GM12878 (cell line): ENCODE data around the gene F10. TPM values are rescaled to one million over a fixed set of nuclear protein-coding genes. Genes with fewer than 3 reads are reported as not detected.

Source experiments
- ATAC-seq: fragments of 200-7000 bp; cut with Tn5 transposase; 3 replicates; pipeline ENCODE4 v1.9.1; 2020; ENCODE audit warnings: mild to moderate bottlenecking, moderate library complexity
- BruUV-seq: library from RNA; stranded (reverse); fragments of 400-500 nt; replicated peaks from 2 replicates; lab custom pipeline; 2021; lab: Mats Ljungman, UMichigan
- CTCF ChIA-PET: fragments of 300-600 bp; sonication (Branson Sonifier 250); formaldehyde crosslinking; extraction: SDS; loops from one replicate; lab custom pipeline; 2021; ENCODE audit warnings: inconsistent platforms; lab: Yijun Ruan, JAX
- POLR2A ChIA-PET: fragments of 350-600 bp; formaldehyde crosslinking; extraction: SDS; loops from one replicate; lab custom pipeline; 2021; ENCODE audit warnings: inconsistent platforms; lab: Charles Lee
- RAD21 ChIA-PET: fragments of 300-600 bp; sonication (Branson Sonifier 250); formaldehyde crosslinking; loops from one replicate; lab custom pipeline; 2023; ENCODE audit warnings: antibody characterized with exemption; ENCODE audit not compliant: unreplicated experiment; lab: Charles Lee
- SMC1A ChIA-PET: fragments of 300-600 bp; sonication (Branson Sonifier 250); formaldehyde crosslinking; loops from one replicate; lab custom pipeline; 2023; ENCODE audit not compliant: unreplicated experiment, uncharacterized antibody; lab: Charles Lee
- DNase-seq: peaks from one replicate; pipeline ENCODE4 v3.0.0-alpha.2; 2011; ENCODE audit warnings: low read depth, low spot score
- FAIRE-seq: peaks from 3 replicates; lab custom pipeline; 2011; peaks lifted over from hg19 to GRCh38; lab: Jason Lieb, UNC
- H2AFZ ChIP-seq: 2 replicates; pipeline ENCODE4 v1.6.0; 2011; ENCODE audit warnings: low read depth, low read length, control low read depth; ENCODE audit not compliant: control insufficient read depth
- H3K27ac ChIP-seq: 2 replicates; pipeline ENCODE4 v1.5.1; 2011; ENCODE audit warnings: control low read depth; ENCODE audit not compliant: control insufficient read depth, insufficient read depth
- H3K27me3 ChIP-seq, 2 experiments: replicated peaks in 1 of 2; 2 replicates each; pipeline versions ENCODE4 v1.6.0 to v1.6.1; 2011; ENCODE audit warnings: low read length in 1 of 2; ENCODE audit not compliant: control insufficient read depth in 2 of 2, insufficient read depth in 2 of 2
- H3K36me3 ChIP-seq, 2 experiments: 2 replicates each; pipeline ENCODE4 v1.5.1; 2011; ENCODE audit warnings: low read length in 1 of 2; ENCODE audit not compliant: control insufficient read depth in 2 of 2, insufficient read depth in 2 of 2
- H3K4me1 ChIP-seq: 2 replicates; pipeline ENCODE4 v1.6.1; 2011; ENCODE audit warnings: mild to moderate bottlenecking, low read length, moderate library complexity, mixed read lengths; ENCODE audit not compliant: control insufficient read depth, insufficient read depth
- H3K4me2 ChIP-seq: 2 replicates; pipeline ENCODE4 v1.6.0; 2011; ENCODE audit warnings: control low read depth; ENCODE audit not compliant: control insufficient read depth, insufficient read depth
- H3K4me3 ChIP-seq: fragments of 200-600 bp; sonication (generic); 2 replicates; pipeline ENCODE4 v1.5.1; 2016
- H3K79me2 ChIP-seq: 2 replicates; pipeline ENCODE4 v1.6.0; 2011; ENCODE audit warnings: low read length; ENCODE audit not compliant: control insufficient read depth, insufficient read depth
- H3K9ac ChIP-seq: 2 replicates; pipeline ENCODE4 v1.8.0; 2011; ENCODE audit warnings: low read length, control low read depth, mixed read lengths; ENCODE audit not compliant: control insufficient read depth, insufficient read depth
- H3K9me3 ChIP-seq: replicated peaks from 3 replicates; pipeline ENCODE4 v1.5.1; 2011; ENCODE audit warnings: mild to moderate bottlenecking, low read length; ENCODE audit not compliant: control insufficient read depth, insufficient read depth
- H4K20me1 ChIP-seq: 2 replicates; pipeline ENCODE4 v1.6.0; 2011; ENCODE audit not compliant: control insufficient read depth, insufficient read depth
- BCL11A ChIP-seq: IDR thresholded peaks from 2 replicates; pipeline ENCODE4 v1.6.1; 2011; ENCODE audit warnings: low read depth, low read length
- NFIC ChIP-seq: IDR thresholded peaks from 2 replicates; pipeline ENCODE4 v1.6.1; 2012; ENCODE audit warnings: low read depth, mild to moderate bottlenecking, inconsistent platforms, low read length, moderate library complexity
- NFXL1 ChIP-seq: fragments of 450-650 bp; IDR thresholded peaks from 2 replicates; pipeline ENCODE4 v1.6.1; 2017; ENCODE audit warnings: antibody characterized with exemption, mild to moderate bottlenecking, borderline replicate concordance
- NFYA ChIP-seq: IDR thresholded peaks from 2 replicates; pipeline ENCODE4 v1.6.1; 2011; ENCODE audit warnings: low read depth, mild to moderate bottlenecking, low read length, improper control_type of control experiment, borderline replicate concordance
- RUNX3 ChIP-seq: IDR thresholded peaks from 2 replicates; pipeline ENCODE4 v1.6.1; 2012; ENCODE audit warnings: low read length, inconsistent platforms
- SMARCA5 ChIP-seq: fragments of 450-650 bp; IDR thresholded peaks from 2 replicates; pipeline ENCODE4 v1.6.1; 2017; ENCODE audit warnings: mild to moderate bottlenecking
- SMC3 ChIP-seq: IDR thresholded peaks from 2 replicates; pipeline ENCODE4 v1.6.1; 2011; ENCODE audit warnings: low read length, improper control_type of control experiment, borderline replicate concordance
- SREBF2 ChIP-seq: IDR thresholded peaks from 2 replicates; pipeline ENCODE4 v1.6.1; 2012; ENCODE audit warnings: mild to moderate bottlenecking, low read length
- TBL1XR1 ChIP-seq: IDR thresholded peaks from 2 replicates; pipeline ENCODE4 v1.6.1; 2012; ENCODE audit warnings: low read depth, low read length, improper control_type of control experiment
- TCF7 ChIP-seq: IDR thresholded peaks from 2 replicates; pipeline ENCODE4 v1.6.1; 2014; ENCODE audit warnings: antibody characterized with exemption, borderline replicate concordance
- WRNIP1 ChIP-seq: IDR thresholded peaks from 2 replicates; pipeline ENCODE4 v1.6.1; 2011; ENCODE audit warnings: low read depth, low read length, improper control_type of control experiment, borderline replicate concordance
- WGBS: methylation state at CpG from one replicate; pipeline ENCODE4 v1.1.6; 2016; ENCODE audit warnings: low lambda C conversion rate; ENCODE audit not compliant: insufficient replicate concordance, insufficient coverage; ENCODE audit errors: missing lambda C conversion rate; 5-methylcytosine and 5-hydroxymethylcytosine counted together
- in situ Hi-C: fragments of 300-500 bp; cut with MboI; formaldehyde crosslinking; loops from 9 replicates; pipeline ENCODE4 v1.14.3; 2018; ENCODE audit warnings: mixed read lengths
- intact Hi-C: fragments of 100-400 bp; cut with micrococcal nuclease; formaldehyde crosslinking; loops from one replicate; pipeline ENCODE4 v1.14.2; 2022; ENCODE audit not compliant: unreplicated experiment
- polyA plus RNA-seq, 11 experiments: library from polyadenylated mRNA; depleted of rRNA in 4 of 11; unstranded in 6 of 11; stranded (reverse) in 5 of 11; fragments of >200 nt; fragmentation: Nextera tagmentation in 4 of 11; fragmentation: Illumina TruSeq in 1 of 11; extraction: Ambion mirVana in 4 of 11; extraction: Trizol in 1 of 11; gene quantifications; 1 replicate in 1 of 11; 2 replicates in 10 of 11; pipeline versions ENCODE4 v1.2.1 to v1.2.3, GENCODE V29; 2011 to 2016; ENCODE audit warnings: inconsistent platforms in 2 of 11, missing spikeins in 2 of 11, low read depth in 1 of 11
- total RNA-seq, 4 experiments: library from RNA; depleted of rRNA in 3 of 4; stranded (reverse); fragments of >200 nt in 3 of 4; fragmentation: Illumina TruSeq in 1 of 4; extraction: Trizol in 1 of 4; gene quantifications; 2 replicates each; pipeline versions ENCODE4 v1.2.1 to v1.2.3, GENCODE V29; 2013 to 2021
- TF ChIP-seq, protein P1 (sequence below): fragments of 450-650 bp; IDR thresholded peaks from 2 replicates; pipeline ENCODE4 v1.6.1; 2017; ENCODE audit warnings: antibody characterized with exemption, mild to moderate bottlenecking, moderate library complexity
- TF ChIP-seq, protein P2 (sequence below): fragments of 450-650 bp; IDR thresholded peaks from 2 replicates; pipeline ENCODE4 v1.6.1; 2017; ENCODE audit warnings: mild to moderate bottlenecking, moderate library complexity
- TF ChIP-seq, protein P3 (sequence below): fragments of 450-650 bp; IDR thresholded peaks from 2 replicates; pipeline ENCODE4 v1.6.1; 2017; ENCODE audit warnings: mild to moderate bottlenecking, moderate library complexity

The F10 gene
- total and polyA plus RNA-seq, 10 of the 15 experiments (the other 5 are each of a cell fraction or from before 2014, with no cell fraction given), result not detected

DNA sequence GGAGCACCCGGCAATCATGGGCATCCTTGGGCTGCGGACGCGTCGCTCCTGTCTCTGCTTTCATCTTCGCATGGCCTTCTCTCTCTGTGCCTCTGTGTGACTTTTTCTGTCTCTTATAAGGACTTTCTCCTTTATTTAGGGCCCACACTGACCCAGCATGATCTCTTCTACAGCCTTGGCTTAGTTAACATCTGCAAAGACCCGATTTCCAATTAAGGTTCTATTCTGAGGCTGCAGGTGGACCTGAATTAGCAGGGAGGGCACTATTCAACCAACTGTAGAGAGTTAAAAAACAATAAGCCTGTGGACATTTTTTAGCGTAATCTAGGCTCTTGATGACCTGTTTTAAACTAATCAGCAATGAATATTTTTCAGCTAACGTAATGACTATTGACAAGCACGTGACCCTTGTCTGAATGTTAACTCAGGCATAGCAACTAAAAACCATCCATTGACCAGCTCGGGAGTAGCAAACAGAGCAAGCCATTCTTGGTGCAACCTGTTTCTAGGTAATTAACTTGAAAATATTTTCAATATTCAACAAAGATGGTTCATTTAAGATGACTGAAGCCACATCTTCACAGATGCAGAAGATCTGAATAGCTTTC, 15.2 kb downstream of the F10 start:
- ChIA-PET POLR2A (no interaction called here), RAD21 (no interaction called here), CTCF (interaction anchor here (0.6 kb wide), 1 partner anchor 257 kb away, joined by 3 read pairs; no protein-coding TSS in a partner anchor), SMC1A (no interaction called here)
- Histone ChIP-seq H3K27ac (no peak overlapping the region), H3K9ac (no peak overlapping the region), H3K79me2 (no peaks in the 10 kb centered on the region), H2AFZ (no peak overlapping the region), H3K4me3 (no peak overlapping the region), H3K4me1 (no peaks in the 10 kb centered on the region), H3K36me3 (no peaks in the 10 kb centered on the region), H3K27me3 (no peaks in the 10 kb centered on the region; a peak in 1 of 4 replicates), H4K20me1 (no peaks in the 10 kb centered on the region), H3K4me2 (no peak overlapping the region), H3K9me3 (peaks cover 2% of the 10 kb centered on the region; the same call in 1 of the 3 replicates)
- FAIRE-seq (no peak), ATAC-seq (no peak), DNase-seq (no peak)
- intact Hi-C loops (no loop called here), in situ Hi-C loops (no loop called here)
- WGBS, result 55% methylated on average over 11 of the region's 11 CpGs
- BruUV-seq, result no TSS peak
- TF ChIP-seq NFIC, result no peak
- TF ChIP-seq BCL11A, result no peak
- no peak for TF ChIP-seq TBL1XR1
- TF ChIP-seq, protein P1, sequence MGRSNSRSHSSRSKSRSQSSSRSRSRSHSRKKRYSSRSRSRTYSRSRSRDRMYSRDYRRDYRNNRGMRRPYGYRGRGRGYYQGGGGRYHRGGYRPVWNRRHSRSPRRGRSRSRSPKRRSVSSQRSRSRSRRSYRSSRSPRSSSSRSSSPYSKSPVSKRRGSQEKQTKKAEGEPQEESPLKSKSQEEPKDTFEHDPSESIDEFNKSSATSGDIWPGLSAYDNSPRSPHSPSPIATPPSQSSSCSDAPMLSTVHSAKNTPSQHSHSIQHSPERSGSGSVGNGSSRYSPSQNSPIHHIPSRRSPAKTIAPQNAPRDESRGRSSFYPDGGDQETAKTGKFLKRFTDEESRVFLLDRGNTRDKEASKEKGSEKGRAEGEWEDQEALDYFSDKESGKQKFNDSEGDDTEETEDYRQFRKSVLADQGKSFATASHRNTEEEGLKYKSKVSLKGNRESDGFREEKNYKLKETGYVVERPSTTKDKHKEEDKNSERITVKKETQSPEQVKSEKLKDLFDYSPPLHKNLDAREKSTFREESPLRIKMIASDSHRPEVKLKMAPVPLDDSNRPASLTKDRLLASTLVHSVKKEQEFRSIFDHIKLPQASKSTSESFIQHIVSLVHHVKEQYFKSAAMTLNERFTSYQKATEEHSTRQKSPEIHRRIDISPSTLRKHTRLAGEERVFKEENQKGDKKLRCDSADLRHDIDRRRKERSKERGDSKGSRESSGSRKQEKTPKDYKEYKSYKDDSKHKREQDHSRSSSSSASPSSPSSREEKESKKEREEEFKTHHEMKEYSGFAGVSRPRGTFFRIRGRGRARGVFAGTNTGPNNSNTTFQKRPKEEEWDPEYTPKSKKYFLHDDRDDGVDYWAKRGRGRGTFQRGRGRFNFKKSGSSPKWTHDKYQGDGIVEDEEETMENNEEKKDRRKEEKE, result no peak
- TF ChIP-seq SMARCA5, result no peak
- TF ChIP-seq, protein P2, sequence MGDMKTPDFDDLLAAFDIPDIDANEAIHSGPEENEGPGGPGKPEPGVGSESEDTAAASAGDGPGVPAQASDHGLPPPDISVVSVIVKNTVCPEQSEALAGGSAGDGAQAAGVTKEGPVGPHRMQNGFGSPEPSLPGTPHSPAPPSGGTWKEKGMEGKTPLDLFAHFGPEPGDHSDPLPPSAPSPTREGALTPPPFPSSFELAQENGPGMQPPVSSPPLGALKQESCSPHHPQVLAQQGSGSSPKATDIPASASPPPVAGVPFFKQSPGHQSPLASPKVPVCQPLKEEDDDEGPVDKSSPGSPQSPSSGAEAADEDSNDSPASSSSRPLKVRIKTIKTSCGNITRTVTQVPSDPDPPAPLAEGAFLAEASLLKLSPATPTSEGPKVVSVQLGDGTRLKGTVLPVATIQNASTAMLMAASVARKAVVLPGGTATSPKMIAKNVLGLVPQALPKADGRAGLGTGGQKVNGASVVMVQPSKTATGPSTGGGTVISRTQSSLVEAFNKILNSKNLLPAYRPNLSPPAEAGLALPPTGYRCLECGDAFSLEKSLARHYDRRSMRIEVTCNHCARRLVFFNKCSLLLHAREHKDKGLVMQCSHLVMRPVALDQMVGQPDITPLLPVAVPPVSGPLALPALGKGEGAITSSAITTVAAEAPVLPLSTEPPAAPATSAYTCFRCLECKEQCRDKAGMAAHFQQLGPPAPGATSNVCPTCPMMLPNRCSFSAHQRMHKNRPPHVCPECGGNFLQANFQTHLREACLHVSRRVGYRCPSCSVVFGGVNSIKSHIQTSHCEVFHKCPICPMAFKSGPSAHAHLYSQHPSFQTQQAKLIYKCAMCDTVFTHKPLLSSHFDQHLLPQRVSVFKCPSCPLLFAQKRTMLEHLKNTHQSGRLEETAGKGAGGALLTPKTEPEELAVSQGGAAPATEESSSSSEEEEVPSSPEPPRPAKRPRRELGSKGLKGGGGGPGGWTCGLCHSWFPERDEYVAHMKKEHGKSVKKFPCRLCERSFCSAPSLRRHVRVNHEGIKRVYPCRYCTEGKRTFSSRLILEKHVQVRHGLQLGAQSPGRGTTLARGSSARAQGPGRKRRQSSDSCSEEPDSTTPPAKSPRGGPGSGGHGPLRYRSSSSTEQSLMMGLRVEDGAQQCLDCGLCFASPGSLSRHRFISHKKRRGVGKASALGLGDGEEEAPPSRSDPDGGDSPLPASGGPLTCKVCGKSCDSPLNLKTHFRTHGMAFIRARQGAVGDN, result no peak
- no peak for TF ChIP-seq NFYA
- no peak for TF ChIP-seq RUNX3
- no peak for TF ChIP-seq SMC3
- no peak for TF ChIP-seq SREBF2
- TF ChIP-seq, protein P3, sequence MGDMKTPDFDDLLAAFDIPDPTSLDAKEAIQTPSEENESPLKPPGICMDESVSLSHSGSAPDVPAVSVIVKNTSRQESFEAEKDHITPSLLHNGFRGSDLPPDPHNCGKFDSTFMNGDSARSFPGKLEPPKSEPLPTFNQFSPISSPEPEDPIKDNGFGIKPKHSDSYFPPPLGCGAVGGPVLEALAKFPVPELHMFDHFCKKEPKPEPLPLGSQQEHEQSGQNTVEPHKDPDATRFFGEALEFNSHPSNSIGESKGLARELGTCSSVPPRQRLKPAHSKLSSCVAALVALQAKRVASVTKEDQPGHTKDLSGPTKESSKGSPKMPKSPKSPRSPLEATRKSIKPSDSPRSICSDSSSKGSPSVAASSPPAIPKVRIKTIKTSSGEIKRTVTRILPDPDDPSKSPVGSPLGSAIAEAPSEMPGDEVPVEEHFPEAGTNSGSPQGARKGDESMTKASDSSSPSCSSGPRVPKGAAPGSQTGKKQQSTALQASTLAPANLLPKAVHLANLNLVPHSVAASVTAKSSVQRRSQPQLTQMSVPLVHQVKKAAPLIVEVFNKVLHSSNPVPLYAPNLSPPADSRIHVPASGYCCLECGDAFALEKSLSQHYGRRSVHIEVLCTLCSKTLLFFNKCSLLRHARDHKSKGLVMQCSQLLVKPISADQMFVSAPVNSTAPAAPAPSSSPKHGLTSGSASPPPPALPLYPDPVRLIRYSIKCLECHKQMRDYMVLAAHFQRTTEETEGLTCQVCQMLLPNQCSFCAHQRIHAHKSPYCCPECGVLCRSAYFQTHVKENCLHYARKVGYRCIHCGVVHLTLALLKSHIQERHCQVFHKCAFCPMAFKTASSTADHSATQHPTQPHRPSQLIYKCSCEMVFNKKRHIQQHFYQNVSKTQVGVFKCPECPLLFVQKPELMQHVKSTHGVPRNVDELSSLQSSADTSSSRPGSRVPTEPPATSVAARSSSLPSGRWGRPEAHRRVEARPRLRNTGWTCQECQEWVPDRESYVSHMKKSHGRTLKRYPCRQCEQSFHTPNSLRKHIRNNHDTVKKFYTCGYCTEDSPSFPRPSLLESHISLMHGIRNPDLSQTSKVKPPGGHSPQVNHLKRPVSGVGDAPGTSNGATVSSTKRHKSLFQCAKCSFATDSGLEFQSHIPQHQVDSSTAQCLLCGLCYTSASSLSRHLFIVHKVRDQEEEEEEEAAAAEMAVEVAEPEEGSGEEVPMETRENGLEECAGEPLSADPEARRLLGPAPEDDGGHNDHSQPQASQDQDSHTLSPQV, result no peak
- no peak for TF ChIP-seq TCF7
- TF ChIP-seq NFXL1, result no peak
- TF ChIP-seq WRNIP1, result no peak
